ENCODE data around the gene PLEKHN1.

The PLEKHN1 gene

GRCh38 chr1:919271-919872, 46.9 kb upstream of the PLEKHN1 start:
- no peak for TF ChIP-seq CTCF (IDR thresholded peaks at IDR 0.05; ENCODE audit: control extremely low read depth, extremely low read depth, low read depth, missing control alignments)
- POLR2A ChIA-PET: no interaction called here
- CTCF ChIA-PET: interaction anchor here (3.1 kb wide), 1 partner anchor 14 kb away, joined by 11 read pairs; no protein-coding TSS in a partner anchor

GRCh38 chr1:920010-920409, 46.3 kb upstream of the PLEKHN1 start:
- CTCF ChIA-PET: no interaction called here
- no peak for DNase-seq (ENCODE audit: extremely low spot score)
- POLR2A ChIA-PET: no interaction called here
- TF ChIP-seq CTCF (IDR thresholded peaks at IDR 0.05; ENCODE audit: control extremely low read depth, extremely low read depth, low read depth, missing control alignments): no peak

More at GRCh38 chr1:919271-919872, 46.9 kb upstream of the PLEKHN1 start:
- no peak for DNase-seq (ENCODE audit: extremely low spot score)

- DNase-seq (ENCODE audit: extremely low spot score): no peak
- ChIA-PET CTCF (no interaction called here), POLR2A (no interaction called here)
- no peak for TF ChIP-seq CTCF (IDR thresholded peaks at IDR 0.05; ENCODE audit: control extremely low read depth, extremely low read depth, low read depth, missing control alignments)
Measured at GRCh38 chr1:920521-920920, 45.8 kb upstream of the PLEKHN1 start.

GRCh38 chr1:921011-921837, 45.1 kb upstream of the PLEKHN1 start:
- ChIA-PET CTCF (no interaction called here), POLR2A (no interaction called here)
- no peak for TF ChIP-seq CTCF (IDR thresholded peaks at IDR 0.05; ENCODE audit: control extremely low read depth, extremely low read depth, low read depth, missing control alignments)
- DNase-seq (ENCODE audit: extremely low spot score): no peak

- CTCF ChIA-PET: interaction anchor here (1.3 kb wide), 1 partner anchor 18 kb away, joined by 3 read pairs; no protein-coding TSS in a partner anchor
- TF ChIP-seq CTCF (IDR thresholded peaks at IDR 0.05; ENCODE audit: control extremely low read depth, extremely low read depth, low read depth, missing control alignments): no peak
- no peak for DNase-seq (ENCODE audit: extremely low spot score)
- POLR2A ChIA-PET: no interaction called here
Measured at GRCh38 chr1:923131-923990, 42.9 kb upstream of the PLEKHN1 start, which contains the start of gene SAMD11. TSS of gene SAMD11 (plus strand) at chr1:923923. CDS start at chr1:924432, 509 bp downstream.

- no peak for DNase-seq (ENCODE audit: extremely low spot score)
- no peak for TF ChIP-seq CTCF (IDR thresholded peaks at IDR 0.05; ENCODE audit: control extremely low read depth, extremely low read depth, low read depth, missing control alignments)
- POLR2A ChIA-PET: no interaction called here
- CTCF ChIA-PET: no interaction called here
Measured at GRCh38 chr1:923991-924655, 42.2 kb upstream of the PLEKHN1 start.

Data from GM10248 (cell line).